Heart left ventricle (tissue), 13 donors: ENCODE measurements around the gene ARNT2.

Source experiments
- POLR2A ChIP-seq, 2 donors: fragments of 450-650 bp; IDR thresholded peaks; one replicate each; pipeline ENCODE4 v1.6.1; 2017; ENCODE audit warnings: antibody characterized with exemption in 2 of 2, mild to moderate bottlenecking in 2 of 2, moderate library complexity in 2 of 2
- TF ChIP-seq, protein P1 (sequence below), 12 donors: fragments of 200-600 bp; sonication (generic) in 4 of 12; IDR thresholded peaks; one replicate each; pipeline versions ENCODE4 v1.5.0 to v1.8.0; 2018 to 2022; ENCODE audit warnings: antibody characterized with exemption in 12 of 12, mild to moderate bottlenecking in 5 of 12
- donor health status: ischemic (EF 13 %, LVEDD 7.1; RV severe dilation, severe dysfunction).
- donor health status: DM: no; HTN: yes; CAD: no.
- donor health status: DM: no; HTN: no; CAD: no.
- donor health status: ischemic (EF 25% LVEDD 6.9; RV normal size, moderate dysfunction).
- donor health status: ischemic (EF 25% LVEDD 5.7; RV mildly dilated, moderate dysfunction).
- donor health status: ischemic (EF 35%, LVEDD 5.7; RV mildly dilated, moderate dysfunction).
- donor health status: nonischemic (EF 11% LVEDD 7.7; RV severe dilation, severe dysfunction).
- donor health status: DM: yes; HTN: yes; CAD: no.
- donor health status: PGD.
- donor health status: ischemic (EF 29% LVEDD 5.4; RV normal size, mild dysfunction).
- donor health status: nonischemic (EF 23%, LVEDD 6.1; RV moderate dilation, normal function).

- no peak for TF ChIP-seq POLR2A (IDR thresholded peaks at IDR 0.05)
- TF ChIP-seq, protein P1, sequence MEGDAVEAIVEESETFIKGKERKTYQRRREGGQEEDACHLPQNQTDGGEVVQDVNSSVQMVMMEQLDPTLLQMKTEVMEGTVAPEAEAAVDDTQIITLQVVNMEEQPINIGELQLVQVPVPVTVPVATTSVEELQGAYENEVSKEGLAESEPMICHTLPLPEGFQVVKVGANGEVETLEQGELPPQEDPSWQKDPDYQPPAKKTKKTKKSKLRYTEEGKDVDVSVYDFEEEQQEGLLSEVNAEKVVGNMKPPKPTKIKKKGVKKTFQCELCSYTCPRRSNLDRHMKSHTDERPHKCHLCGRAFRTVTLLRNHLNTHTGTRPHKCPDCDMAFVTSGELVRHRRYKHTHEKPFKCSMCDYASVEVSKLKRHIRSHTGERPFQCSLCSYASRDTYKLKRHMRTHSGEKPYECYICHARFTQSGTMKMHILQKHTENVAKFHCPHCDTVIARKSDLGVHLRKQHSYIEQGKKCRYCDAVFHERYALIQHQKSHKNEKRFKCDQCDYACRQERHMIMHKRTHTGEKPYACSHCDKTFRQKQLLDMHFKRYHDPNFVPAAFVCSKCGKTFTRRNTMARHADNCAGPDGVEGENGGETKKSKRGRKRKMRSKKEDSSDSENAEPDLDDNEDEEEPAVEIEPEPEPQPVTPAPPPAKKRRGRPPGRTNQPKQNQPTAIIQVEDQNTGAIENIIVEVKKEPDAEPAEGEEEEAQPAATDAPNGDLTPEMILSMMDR (IDR thresholded peaks at IDR 0.05) = no peak
These were observed 8.6 kb upstream of the ARNT2 start for GRCh38 chr15:80395616-80396015.
